Liver (tissue), 9 donors: ENCODE data around the gene BORCS5. TPM values are rescaled to one million over a fixed set of nuclear protein-coding genes. Genes with fewer than 3 reads are reported as not detected.
"Not testable (repeated sequence)": the region's sequence is repeated elsewhere in the genome, so short reads cannot be mapped to it uniquely, and the experiment has no call there.

Experiments used
- DNase-seq: peaks from one replicate; pipeline ENCODE4 v3.0.0-alpha.2; 2017; ENCODE audit warnings: low spot score
- H3K27ac ChIP-seq, 2 donors: one replicate each; pipeline ENCODE4 v1.7.0; 2013; ENCODE audit warnings: inconsistent platforms in 2 of 2, low read length in 2 of 2, control low read depth in 1 of 2, low read depth in 1 of 2, mild to moderate bottlenecking in 1 of 2
- H3K27me3 ChIP-seq, 4 donors: one replicate each; pipeline versions ENCODE4 v1.6.1 to v1.7.0; 2013; ENCODE audit warnings: low read length in 3 of 4, inconsistent platforms in 1 of 4, mild to moderate bottlenecking in 1 of 4, moderate library complexity in 1 of 4; ENCODE audit not compliant: control insufficient read depth in 4 of 4, insufficient read depth in 4 of 4
- H3K36me3 ChIP-seq, 4 donors: one replicate each; pipeline versions ENCODE4 v1.6.1 to v1.7.0; 2013; ENCODE audit warnings: low read length in 3 of 4, mild to moderate bottlenecking in 3 of 4, low read depth in 1 of 4, moderate library complexity in 1 of 4; ENCODE audit not compliant: control insufficient read depth in 4 of 4, insufficient read depth in 3 of 4
- H3K4me1 ChIP-seq, 4 donors: one replicate each; pipeline versions ENCODE4 v1.6.1 to v1.7.0; 2013; ENCODE audit warnings: low read length in 3 of 4, mild to moderate bottlenecking in 3 of 4, moderate library complexity in 1 of 4; ENCODE audit not compliant: control insufficient read depth in 4 of 4, insufficient read depth in 4 of 4
- H3K4me3 ChIP-seq, 3 donors: one replicate each; pipeline versions ENCODE4 v1.6.1 to v1.7.0; 2013; ENCODE audit warnings: low read length in 3 of 3, control low read depth in 1 of 3, low read depth in 1 of 3, mild to moderate bottlenecking in 1 of 3
- H3K9ac ChIP-seq, 2 donors: one replicate each; pipeline ENCODE4 v1.7.0; 2013; ENCODE audit warnings: low read length in 2 of 2, mild to moderate bottlenecking in 2 of 2, moderate library complexity in 2 of 2, control low read depth in 1 of 2, low read depth in 1 of 2
- H3K9me3 ChIP-seq, 4 donors: one replicate each; pipeline versions ENCODE4 v1.6.1 to v1.7.0; 2013; ENCODE audit warnings: low read length in 3 of 4; ENCODE audit not compliant: control insufficient read depth in 4 of 4
- ATF3 ChIP-seq: IDR thresholded peaks from 2 replicates; pipeline ENCODE4 v1.6.1; 2016; ENCODE audit warnings: antibody characterized with exemption
- CTCF ChIP-seq: fragments of 150-350 bp; IDR thresholded peaks from 2 replicates; pipeline ENCODE4 v1.5.1; 2017; ENCODE audit warnings: improper control_type of control experiment, low read depth, low read length; ENCODE audit not compliant: missing input control
- EGR1 ChIP-seq, 2 donors: IDR thresholded peaks; 2 replicates each; pipeline ENCODE4 v1.6.1; 2016 to 2018; ENCODE audit warnings: antibody characterized with exemption in 2 of 2, low read depth in 2 of 2
- FOXA1 ChIP-seq: IDR thresholded peaks from 2 replicates; pipeline ENCODE4 v1.6.1; 2016; ENCODE audit warnings: antibody characterized with exemption
- FOXA2 ChIP-seq: IDR thresholded peaks from 2 replicates; pipeline ENCODE4 v1.6.1; 2016; ENCODE audit warnings: antibody characterized with exemption
- GABPA ChIP-seq, 2 donors: IDR thresholded peaks in 1 of 2; conservative IDR thresholded peaks in 1 of 2; 2 replicates each; pipeline ENCODE4 v1.6.1; 2016; ENCODE audit warnings: antibody characterized with exemption in 2 of 2, mild to moderate bottlenecking in 1 of 2, moderate library complexity in 1 of 2
- HNF4A ChIP-seq, 2 donors: conservative IDR thresholded peaks; 2 replicates each; pipeline ENCODE4 v1.6.1; 2016; ENCODE audit warnings: antibody characterized with exemption in 2 of 2, mild to moderate bottlenecking in 2 of 2
- HNF4G ChIP-seq: IDR thresholded peaks from 2 replicates; pipeline ENCODE4 v1.6.1; 2016; ENCODE audit warnings: antibody characterized with exemption
- JUND ChIP-seq, 2 donors: IDR thresholded peaks; 2 replicates each; pipeline ENCODE4 v1.6.1; 2016; ENCODE audit warnings: antibody characterized with exemption in 2 of 2
- MAX ChIP-seq: IDR thresholded peaks from 2 replicates; pipeline ENCODE4 v1.6.1; 2016; ENCODE audit warnings: antibody characterized with exemption
- NR2F2 ChIP-seq: IDR thresholded peaks from 2 replicates; pipeline ENCODE4 v1.6.1; 2016; ENCODE audit warnings: antibody characterized with exemption
- RAD21 ChIP-seq, 2 donors: IDR thresholded peaks; 2 replicates each; pipeline ENCODE4 v1.6.1; 2016; ENCODE audit warnings: antibody characterized with exemption in 2 of 2, mild to moderate bottlenecking in 2 of 2
- REST ChIP-seq: IDR thresholded peaks from 2 replicates; pipeline ENCODE4 v1.6.1; 2016; ENCODE audit warnings: antibody characterized with exemption, mild to moderate bottlenecking
- RXRA ChIP-seq, 2 donors: IDR thresholded peaks; 2 replicates each; pipeline ENCODE4 v1.6.1; 2017 to 2018; ENCODE audit warnings: antibody characterized with exemption in 2 of 2, mild to moderate bottlenecking in 1 of 2
- SP1 ChIP-seq: IDR thresholded peaks from 2 replicates; pipeline ENCODE4 v1.6.1; 2018; ENCODE audit warnings: antibody characterized with exemption, mild to moderate bottlenecking
- TAF1 ChIP-seq: conservative IDR thresholded peaks from 2 replicates; pipeline ENCODE4 v1.6.1; 2016; ENCODE audit warnings: antibody characterized with exemption, mild to moderate bottlenecking
- YY1 ChIP-seq: IDR thresholded peaks from 2 replicates; pipeline ENCODE4 v1.6.1; 2016; ENCODE audit warnings: antibody characterized with exemption, mild to moderate bottlenecking
- ZBTB33 ChIP-seq: IDR thresholded peaks from 2 replicates; pipeline ENCODE4 v1.6.1; 2016; ENCODE audit warnings: antibody characterized with exemption
- whole genome bisulfite sequencing: extraction: QIAGEN DNeasy Blood & Tissue Kit; methylation state at CpG from one replicate; pipeline ENCODE4 v1.1.7; 2013; 5-methylcytosine and 5-hydroxymethylcytosine counted together
- polyA plus RNA-seq, 2 donors: library from polyadenylated mRNA; stranded (reverse) in 1 of 2; unstranded in 1 of 2; fragments of 200-250 nt in 1 of 2; fragments of >200 nt in 1 of 2; fragmentation: Nextera tagmentation in 1 of 2; extraction: Ambion mirVana in 1 of 2; gene quantifications; one replicate each; pipeline versions ENCODE4 v1.2.1 to v1.2.3, GENCODE V29; 2013 to 2015
- total RNA-seq, 2 donors: library from RNA; depleted of rRNA; stranded (reverse); fragments of >200 nt; gene quantifications; one replicate each; pipeline ENCODE4 v1.2.3, GENCODE V29; 2014
- donor health status: healthy.
- donor health status: healthy.
- donor health status: healthy.
- donor health status: healthy.
- donor health status: healthy.

BORCS5 gene
- total and polyA plus RNA-seq, 4 donors: 4.5 to 11.4 (median 8.1) TPM

- H3K9ac ChIP-seq: no peak overlapping the region
- H3K9me3 ChIP-seq: no peaks in the 10 kb centered on the region
- TF ChIP-seq RAD21 (IDR thresholded peaks at IDR 0.05) (no peak), FOXA1 (peak; percentile 47), HNF4A (conservative IDR thresholded peaks at IDR 0.05) (peak; percentile 41 to 62), JUND (IDR thresholded peaks at IDR 0.05) (no peak), CTCF (no peak), RXRA (IDR thresholded peaks at IDR 0.05) (peak; percentile 53 to 85), TAF1 (no peak), SP1 (peak; percentile 74), YY1 (no peak), HNF4G (no peak), FOXA2 (peak; percentile 85), EGR1 (IDR thresholded peaks at IDR 0.05; ENCODE audit: low read depth in 2 of 2) (no peak), ATF3 (peak; percentile 63), MAX (no peak), REST (peak; percentile 22), ZBTB33 (peak; percentile 30), GABPA (IDR thresholded peaks at IDR 0.05 in 1 of 2, conservative IDR thresholded peaks at IDR 0.05 in 1 of 2) (no peak), NR2F2 (no peak)
- WGBS: 36% methylated on average over 3 of the region's 3 CpGs
- H3K27ac ChIP-seq: peak overlapping the region in 1 of 2 donors; percentile 68
- H3K36me3 ChIP-seq: no peaks in the 10 kb centered on the region
- no peak overlapping the region for H3K4me3 ChIP-seq
- no peaks in the 10 kb centered on the region for H3K27me3 ChIP-seq
- no peak for DNase-seq
- H3K4me1 ChIP-seq: peaks cover 4 to 23% (median 15%) of the 10 kb centered on the region in 4 donors
Observed at GRCh38 chr12:12350868-12351463, 5.9 kb upstream of the BORCS5 start.

GRCh38 chr12:12351468-12352185 lies 5.3 kb upstream of the BORCS5 start:
- not testable (repeated sequence) for H3K27ac ChIP-seq

More at GRCh38 chr12:12351468-12352185, 5.3 kb upstream of the BORCS5 start:
- H3K4me3 ChIP-seq, H3K9me3 ChIP-seq, H3K36me3 ChIP-seq, DNase-seq, H3K9ac ChIP-seq, H3K27me3 ChIP-seq: not testable (repeated sequence)
- peaks cover 4 to 27% (median 15%) of the 10 kb centered on the region in 4 donors for H3K4me1 ChIP-seq
- WGBS: 86% methylated on average over 19 of the region's 19 CpGs
